Ovary (tissue), 9 donors: ENCODE data around the gene TNS3. TPM values are rescaled to one million over a fixed set of nuclear protein-coding genes. Genes with fewer than 3 reads are reported as not detected.

Experiments
- DNase-seq, 5 donors: peaks; one replicate each; pipeline ENCODE4 v3.0.0-alpha.2; 2019 to 2020
- H3K27ac ChIP-seq, 2 donors: fragments of 200-600 bp; one replicate each; pipeline versions ENCODE4 v1.5.1 to v1.8.0; 2019 to 2022
- H3K27me3 ChIP-seq: fragments of 200-600 bp; one replicate; pipeline ENCODE4 v1.8.0; 2022
- H3K36me3 ChIP-seq: fragments of 200-600 bp; sonication (generic); one replicate; pipeline ENCODE4 v1.5.1; 2019
- H3K4me1 ChIP-seq: one replicate; pipeline ENCODE4 v1.8.1; 2013; ENCODE audit warnings: mild to moderate bottlenecking, moderate library complexity; ENCODE audit not compliant: insufficient read depth
- H3K4me3 ChIP-seq: fragments of 200-600 bp; sonication (generic); one replicate; pipeline ENCODE4 v1.5.1; 2017
- H3K9me3 ChIP-seq, 2 donors: fragments of 200-600 bp in 1 of 2; sonication (generic) in 1 of 2; one replicate each; pipeline versions ENCODE4 v1.5.1 to v1.8.1; 2013 to 2019; ENCODE audit warnings: mild to moderate bottlenecking in 1 of 2, moderate library complexity in 1 of 2
- EP300 ChIP-seq: sonication (generic); formaldehyde crosslinking; IDR thresholded peaks from one replicate; pipeline ENCODE4 v1.6.1; 2017; ENCODE audit warnings: antibody characterized with exemption
- POLR2A ChIP-seq: fragments of 450-650 bp; IDR thresholded peaks from one replicate; pipeline ENCODE4 v1.6.1; 2017; ENCODE audit warnings: antibody characterized with exemption, mild to moderate bottlenecking, moderate library complexity
- WGBS, 3 donors: extraction: QIAGEN DNeasy Blood & Tissue Kit in 1 of 3; methylation state at CpG; one replicate each; pipeline versions ENCODE4 v1.1.5 to v1.1.7; 2013 to 2017; 5-methylcytosine and 5-hydroxymethylcytosine counted together
- intact Hi-C, 4 donors: fragments of 100-400 bp; cut with DNase I; formaldehyde crosslinking; loops; one replicate each; pipeline versions ENCODE4 v1.11.0 to v1.15.1; 2022 to 2023
- polyA plus RNA-seq, 2 donors: library from polyadenylated mRNA; stranded (reverse); fragments of 200-250 nt in 1 of 2; fragments of 350-450 nt in 1 of 2; fragmentation: Illumina TruSeq in 1 of 2; extraction: RNeasy Lipid Tissue Mini Kit (QIAGEN cat#74804) in 1 of 2; gene quantifications; one replicate each; pipeline ENCODE4 v1.2.3, GENCODE V29; 2013 to 2014
- total RNA-seq, 7 donors: library from RNA; depleted of rRNA in 2 of 7; stranded (reverse); fragments of >200 nt in 2 of 7; fragmentation: NEBNext Ultra II Directional in 3 of 7; extraction: Animal tissue kit (Norgen Biotek cat#: 25700) in 3 of 7; gene quantifications; one replicate each; pipeline versions ENCODE4 v1.1.0 to v1.2.4, GENCODE V29; 2016 to 2023
- TF ChIP-seq, protein P1 (sequence below), 3 donors: fragments of 450-650 bp in 2 of 3; fragments of 200-600 bp in 1 of 3; IDR thresholded peaks; one replicate each; pipeline versions ENCODE4 v1.5.1 to v1.8.0; 2016 to 2022; ENCODE audit warnings: antibody characterized with exemption in 3 of 3, mild to moderate bottlenecking in 1 of 3
- donor health status: DM: no; HTN: no; CAD: no; lungs with moderate emphysema.
- donor health status: DM: no; HTN: no; CAD: no.
- donor health status: Bipolar disorder and iron deficiency.
- donor health status: DM: yes; HTN: yes; CAD: no.
- donor health status: DM: no; HTN: no; CAD: no.
- donor health status: DM: yes; HTN: yes; CAD: no.

The TNS3 gene
- total and polyA plus RNA-seq, 9 donors, result 36.6 to 137 (median 91.3) TPM

DNA sequence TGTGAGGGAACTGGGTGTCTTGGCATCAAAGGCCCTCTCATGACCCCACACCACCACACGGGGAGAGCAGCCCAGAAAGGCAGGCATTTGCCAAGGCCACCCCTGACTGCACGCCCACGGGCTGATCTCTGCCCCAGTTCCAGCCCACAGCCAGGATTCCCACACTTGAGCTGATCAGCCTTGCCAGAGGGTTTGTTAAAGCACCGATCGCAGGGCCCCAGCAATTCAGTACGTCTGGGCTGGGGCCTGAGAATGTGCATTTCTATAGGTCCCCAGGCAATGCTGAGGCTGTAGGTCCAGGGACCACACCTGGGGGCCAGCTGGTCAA is 103.9 kb downstream of the TNS3 start:
- intact Hi-C loops, result loop anchor here in 1 of 4 donors (10.0 kb wide), 1 partner anchor 97 kb away; no protein-coding TSS in a partner anchor
- Histone ChIP-seq H3K27ac (no peak overlapping the region), H3K4me3 (no peak overlapping the region), H3K36me3 (no peaks in the 10 kb centered on the region), H3K9me3 (no peaks in the 10 kb centered on the region), H3K27me3 (no peaks in the 10 kb centered on the region), H3K4me1 (peaks cover 49% of the 10 kb centered on the region)
- 7 to 15% (median 10%) methylated on average over 5 to 6 of the region's 6 CpGs for WGBS, 3 donors
- peak in 3 of 5 donors; percentile 49 to 75 (median 68) for DNase-seq
- TF ChIP-seq EP300, result no peak
- TF ChIP-seq POLR2A, result no peak
- TF ChIP-seq, protein P1, sequence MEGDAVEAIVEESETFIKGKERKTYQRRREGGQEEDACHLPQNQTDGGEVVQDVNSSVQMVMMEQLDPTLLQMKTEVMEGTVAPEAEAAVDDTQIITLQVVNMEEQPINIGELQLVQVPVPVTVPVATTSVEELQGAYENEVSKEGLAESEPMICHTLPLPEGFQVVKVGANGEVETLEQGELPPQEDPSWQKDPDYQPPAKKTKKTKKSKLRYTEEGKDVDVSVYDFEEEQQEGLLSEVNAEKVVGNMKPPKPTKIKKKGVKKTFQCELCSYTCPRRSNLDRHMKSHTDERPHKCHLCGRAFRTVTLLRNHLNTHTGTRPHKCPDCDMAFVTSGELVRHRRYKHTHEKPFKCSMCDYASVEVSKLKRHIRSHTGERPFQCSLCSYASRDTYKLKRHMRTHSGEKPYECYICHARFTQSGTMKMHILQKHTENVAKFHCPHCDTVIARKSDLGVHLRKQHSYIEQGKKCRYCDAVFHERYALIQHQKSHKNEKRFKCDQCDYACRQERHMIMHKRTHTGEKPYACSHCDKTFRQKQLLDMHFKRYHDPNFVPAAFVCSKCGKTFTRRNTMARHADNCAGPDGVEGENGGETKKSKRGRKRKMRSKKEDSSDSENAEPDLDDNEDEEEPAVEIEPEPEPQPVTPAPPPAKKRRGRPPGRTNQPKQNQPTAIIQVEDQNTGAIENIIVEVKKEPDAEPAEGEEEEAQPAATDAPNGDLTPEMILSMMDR (IDR thresholded peaks at IDR 0.05), result no peak

DNA sequence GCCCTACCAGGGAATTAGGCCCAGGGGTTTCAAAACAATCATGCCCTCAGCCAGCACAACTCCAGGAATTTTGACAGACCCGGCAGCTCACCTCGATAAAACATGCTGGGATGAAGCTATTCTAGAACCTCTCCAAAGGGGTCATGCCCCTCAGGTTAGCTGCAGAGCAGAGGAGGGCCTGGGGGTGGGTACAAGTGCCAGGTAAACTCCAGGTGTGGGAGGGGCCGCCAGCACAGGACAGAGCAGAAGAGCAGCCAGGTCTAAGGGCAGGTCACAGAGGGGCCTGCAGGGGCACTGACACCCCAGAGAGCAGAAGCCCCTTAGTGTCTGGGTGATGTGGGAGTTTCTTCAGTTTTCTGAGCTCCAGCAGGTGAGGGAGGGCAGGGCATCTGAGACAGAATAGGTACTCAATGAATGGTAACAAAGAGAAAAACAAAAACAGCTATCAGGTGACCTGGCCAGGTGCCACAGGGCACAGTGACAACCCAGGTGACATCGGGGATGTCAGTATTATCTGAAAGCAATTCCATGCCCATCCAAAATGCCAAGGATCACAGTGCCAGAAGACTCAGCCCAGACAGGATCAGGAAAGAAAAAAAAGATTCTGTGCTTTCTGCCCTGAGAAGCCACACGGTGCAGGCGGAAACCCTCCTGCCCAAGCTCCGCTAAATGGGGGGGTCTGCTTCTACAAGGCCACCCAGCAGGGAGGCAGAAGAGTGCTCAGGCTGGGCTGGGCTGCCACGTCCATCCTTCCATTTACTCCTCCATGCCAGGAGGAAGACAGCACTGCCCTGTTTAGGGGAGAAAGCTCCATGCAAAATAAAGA is 104.5 kb downstream of the TNS3 start:
- 34 to 58% (median 43%) methylated on average over 8 of the region's 8 CpGs for WGBS, 3 donors
- no peaks in the 10 kb centered on the region for H3K9me3 ChIP-seq
- intact Hi-C loops, result loop anchor here in 1 of 4 donors (10.0 kb wide), 1 partner anchor 97 kb away; no protein-coding TSS in a partner anchor

DNA sequence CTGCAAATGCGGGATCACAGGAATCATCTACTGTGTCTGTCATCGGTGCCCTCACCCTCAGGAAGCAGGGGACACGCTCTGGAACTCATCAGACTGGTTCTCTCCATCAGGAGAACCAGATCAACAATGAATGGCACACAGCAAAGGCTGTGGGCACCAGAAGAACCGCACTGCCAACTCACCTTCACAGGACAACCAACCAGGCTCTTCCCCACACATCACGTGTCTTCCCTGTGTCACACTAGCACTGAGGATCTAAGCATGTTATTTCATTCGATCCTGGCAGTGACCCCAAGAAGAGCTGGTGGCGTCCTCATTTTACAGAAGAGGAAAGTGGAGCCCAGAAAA is 106.1 kb downstream of the TNS3 start:
- peaks cover 44% of the 10 kb centered on the region for H3K4me1 ChIP-seq
- H3K4me3 ChIP-seq, result no peak overlapping the region
- H3K27me3 ChIP-seq, result no peaks in the 10 kb centered on the region
- TF ChIP-seq, protein P1 (IDR thresholded peaks at IDR 0.05), result no peak
- TF ChIP-seq EP300 (no peak), POLR2A (no peak)
- WGBS, 3 donors, result 92 to 94% (median 94%) methylated on average over 7 of the region's 7 CpGs
- DNase-seq, result no peak
- no peaks in the 10 kb centered on the region for H3K36me3 ChIP-seq
- H3K9me3 ChIP-seq, result no peaks in the 10 kb centered on the region
- H3K27ac ChIP-seq, result peak overlapping the region in 1 of 2 donors; percentile 65
- intact Hi-C loops, result loop anchor here in 1 of 4 donors (10.0 kb wide), 1 partner anchor 99 kb away; no protein-coding TSS in a partner anchor

More for the DNA sequence above, 104.5 kb downstream of the TNS3 start:
- H3K4me3 ChIP-seq, result no peak overlapping the region
- no peaks in the 10 kb centered on the region for H3K36me3 ChIP-seq
- DNase-seq, result no peak
- H3K4me1 ChIP-seq, result peaks cover 49% of the 10 kb centered on the region
- H3K27ac ChIP-seq, result no peak overlapping the region
- no peak for TF ChIP-seq POLR2A
- TF ChIP-seq, protein P1 (IDR thresholded peaks at IDR 0.05), result no peak
- no peak for TF ChIP-seq EP300
- H3K27me3 ChIP-seq, result no peaks in the 10 kb centered on the region

DNA sequence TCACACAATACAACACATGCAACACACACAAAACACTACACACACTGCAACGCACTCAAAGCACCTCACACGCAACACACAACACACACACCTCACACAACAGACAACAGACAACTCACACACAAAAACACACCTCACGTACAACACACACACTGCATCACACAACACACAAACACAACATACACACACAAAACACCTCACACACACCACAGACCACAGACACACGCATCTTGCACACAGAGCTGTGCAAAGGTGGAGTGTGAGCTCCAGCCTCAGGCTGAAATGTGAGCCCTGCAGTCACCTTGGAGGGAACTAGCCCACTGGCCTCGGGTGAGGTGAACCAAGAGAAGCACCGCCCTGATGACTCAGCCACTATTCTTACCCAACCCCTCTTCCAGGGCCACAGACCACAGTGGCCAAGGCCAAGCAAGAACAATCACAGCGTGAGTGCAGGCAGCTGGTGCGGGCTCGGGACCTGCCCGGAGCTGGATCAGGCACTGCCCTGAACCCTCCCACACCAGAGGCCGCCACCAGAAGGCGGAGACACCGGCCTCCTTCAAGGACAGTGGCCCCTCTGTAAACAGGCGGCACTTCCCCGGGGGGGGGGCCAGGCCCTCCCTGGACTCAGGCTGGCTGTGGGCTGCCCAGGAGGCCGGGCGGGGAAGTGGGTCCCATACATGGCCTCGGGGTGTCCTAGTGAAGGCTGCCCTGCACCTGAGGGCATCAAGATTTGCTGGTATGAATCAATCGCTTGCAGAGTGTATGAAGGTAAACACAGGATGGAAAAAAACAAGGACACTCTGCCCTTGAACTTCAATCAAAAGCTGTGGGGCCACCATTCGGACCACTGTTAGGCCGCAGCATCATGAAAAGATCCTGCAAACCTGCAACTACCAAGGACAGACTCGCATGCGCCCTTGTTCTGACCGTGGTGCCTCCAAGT is 106.7 kb downstream of the TNS3 start:
- no peaks in the 10 kb centered on the region for H3K36me3 ChIP-seq
- intact Hi-C loops, result loop anchor here in 1 of 4 donors (10.0 kb wide), 1 partner anchor 100 kb away; no protein-coding TSS in a partner anchor
- H3K4me1 ChIP-seq, result peaks cover 43% of the 10 kb centered on the region
- TF ChIP-seq POLR2A (peak; percentile 38), EP300 (no peak)
- TF ChIP-seq, protein P1 (IDR thresholded peaks at IDR 0.05), result peak in 2 of 3 donors; percentile 45 to 52
- DNase-seq, result peak; percentile 88 to 95 (median 92)
- WGBS, 3 donors, result 31 to 43% (median 36%) methylated on average over 21 to 24 of the region's 24 CpGs
- peak overlapping the region; percentile 65 to 66 for H3K27ac ChIP-seq
- H3K27me3 ChIP-seq, result no peaks in the 10 kb centered on the region
- H3K9me3 ChIP-seq, result no peaks in the 10 kb centered on the region
- H3K4me3 ChIP-seq, result no peak overlapping the region
